ENCODE measurements around the gene BOD1. TPM values are rescaled to one million over a fixed set of nuclear protein-coding genes. Genes with fewer than 3 reads are reported as not detected.

Gene BOD1
- total RNA-seq, 1 experiment from 2014 or later: 70.9 TPM

DNA sequence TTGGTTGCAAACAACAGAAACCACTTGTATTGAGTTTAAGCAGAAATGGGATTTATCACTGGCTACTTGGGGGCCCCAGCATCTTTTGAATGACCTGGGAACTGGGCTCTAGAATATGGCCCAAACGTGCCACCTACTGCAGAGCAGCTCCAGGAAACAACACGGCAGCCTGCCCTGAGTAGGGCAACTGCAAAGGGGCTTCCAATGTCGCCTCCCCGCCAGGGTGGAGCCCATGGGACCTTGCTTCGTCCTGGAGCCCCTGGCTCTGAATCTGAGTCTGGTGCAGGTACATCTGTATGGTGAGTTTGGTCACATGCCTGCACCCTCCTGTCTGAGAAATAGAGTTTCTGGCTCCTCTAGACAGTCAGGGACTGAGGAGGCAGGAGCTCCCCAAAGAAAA is 38.6 kb downstream of the BOD1 start:
- CTCF ChIA-PET: no interaction called here
- H3K36me3 ChIP-seq (ENCODE audit: insufficient read depth, low read length, poor library complexity, severe bottlenecking): no peaks in the 10 kb centered on the region
- H3K4me3 ChIP-seq (ENCODE audit: low read depth, low read length, poor library complexity, severe bottlenecking): no peak overlapping the region
- DNase-seq (ENCODE audit: low spot score): no peak
- intact Hi-C loops (cut with micrococcal nuclease; ENCODE audit: unreplicated experiment): no loop called here
- no peak overlapping the region for H3K27ac ChIP-seq (ENCODE audit: low read depth, low read length, poor library complexity, severe bottlenecking)
- H3K4me1 ChIP-seq (ENCODE audit: insufficient read depth, low read length, poor library complexity, severe bottlenecking): no peaks in the 10 kb centered on the region
- POLR2A ChIA-PET (ENCODE audit: low non-redundant PET): no interaction called here
- no peaks in the 10 kb centered on the region for H3K27me3 ChIP-seq (replicated peaks; ENCODE audit: insufficient read depth, low read depth, low read length, poor library complexity)
- BruUV-seq (replicated peaks): no TSS peak
- no peak for TF ChIP-seq EZH2 (IDR thresholded peaks at IDR 0.05; ENCODE audit: borderline replicate concordance, low read depth, low read length, poor library complexity, severe bottlenecking)
- TF ChIP-seq, protein P1, sequence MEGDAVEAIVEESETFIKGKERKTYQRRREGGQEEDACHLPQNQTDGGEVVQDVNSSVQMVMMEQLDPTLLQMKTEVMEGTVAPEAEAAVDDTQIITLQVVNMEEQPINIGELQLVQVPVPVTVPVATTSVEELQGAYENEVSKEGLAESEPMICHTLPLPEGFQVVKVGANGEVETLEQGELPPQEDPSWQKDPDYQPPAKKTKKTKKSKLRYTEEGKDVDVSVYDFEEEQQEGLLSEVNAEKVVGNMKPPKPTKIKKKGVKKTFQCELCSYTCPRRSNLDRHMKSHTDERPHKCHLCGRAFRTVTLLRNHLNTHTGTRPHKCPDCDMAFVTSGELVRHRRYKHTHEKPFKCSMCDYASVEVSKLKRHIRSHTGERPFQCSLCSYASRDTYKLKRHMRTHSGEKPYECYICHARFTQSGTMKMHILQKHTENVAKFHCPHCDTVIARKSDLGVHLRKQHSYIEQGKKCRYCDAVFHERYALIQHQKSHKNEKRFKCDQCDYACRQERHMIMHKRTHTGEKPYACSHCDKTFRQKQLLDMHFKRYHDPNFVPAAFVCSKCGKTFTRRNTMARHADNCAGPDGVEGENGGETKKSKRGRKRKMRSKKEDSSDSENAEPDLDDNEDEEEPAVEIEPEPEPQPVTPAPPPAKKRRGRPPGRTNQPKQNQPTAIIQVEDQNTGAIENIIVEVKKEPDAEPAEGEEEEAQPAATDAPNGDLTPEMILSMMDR (conservative IDR thresholded peaks at IDR 0.05; ENCODE audit: low read depth, low read length): no peak
- H3K9me3 ChIP-seq (ENCODE audit: low read depth, low read length, poor library complexity, severe bottlenecking): no peaks in the 10 kb centered on the region

- H3K27me3 ChIP-seq (replicated peaks; ENCODE audit: insufficient read depth, low read depth, low read length, poor library complexity): no peaks in the 10 kb centered on the region
- intact Hi-C loops (cut with micrococcal nuclease; ENCODE audit: unreplicated experiment): no loop called here
- H3K27ac ChIP-seq (ENCODE audit: low read depth, low read length, poor library complexity, severe bottlenecking): no peak overlapping the region
- ChIA-PET POLR2A (ENCODE audit: low non-redundant PET) (no interaction called here), CTCF (no interaction called here)
- BruUV-seq (replicated peaks): no TSS peak
- H3K36me3 ChIP-seq (ENCODE audit: insufficient read depth, low read length, poor library complexity, severe bottlenecking): no peaks in the 10 kb centered on the region
- no peak overlapping the region for H3K4me3 ChIP-seq (ENCODE audit: low read depth, low read length, poor library complexity, severe bottlenecking)
- H3K9me3 ChIP-seq (ENCODE audit: low read depth, low read length, poor library complexity, severe bottlenecking): no peaks in the 10 kb centered on the region
- no peaks in the 10 kb centered on the region for H3K4me1 ChIP-seq (ENCODE audit: insufficient read depth, low read length, poor library complexity, severe bottlenecking)
- TF ChIP-seq, protein P1 (conservative IDR thresholded peaks at IDR 0.05; ENCODE audit: low read depth, low read length): no peak
- no peak for TF ChIP-seq EZH2 (IDR thresholded peaks at IDR 0.05; ENCODE audit: borderline replicate concordance, low read depth, low read length, poor library complexity, severe bottlenecking)
- no peak for DNase-seq (ENCODE audit: low spot score)
Observed at GRCh38 chr5:173577166-173577565, 39.3 kb downstream of the BOD1 start.

DNA sequence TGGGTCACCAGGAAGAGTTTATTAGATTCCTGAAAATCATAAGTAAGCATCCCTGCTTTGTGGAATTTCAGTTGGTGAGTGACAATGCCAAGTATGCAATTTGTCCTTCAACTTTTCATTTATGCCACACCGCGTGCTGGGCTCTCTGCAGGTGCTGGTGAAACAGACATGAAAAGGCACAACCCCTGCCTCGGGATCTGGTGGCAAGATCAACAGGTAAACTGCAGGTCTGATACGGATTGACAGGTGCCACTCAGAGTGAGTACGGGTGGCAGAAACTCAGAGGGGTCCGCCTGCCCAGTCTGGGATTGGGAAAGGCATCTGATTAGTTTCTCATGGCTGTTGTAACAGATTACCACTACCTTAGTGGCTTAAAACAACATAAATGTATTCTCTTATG is 40.5 kb downstream of the BOD1 start:
- intact Hi-C loops (cut with micrococcal nuclease; ENCODE audit: unreplicated experiment): no loop called here
- DNase-seq (ENCODE audit: low spot score): no peak
- BruUV-seq (replicated peaks): no TSS peak
- no peak overlapping the region for H3K4me3 ChIP-seq (ENCODE audit: low read depth, low read length, poor library complexity, severe bottlenecking)
- no peaks in the 10 kb centered on the region for H3K36me3 ChIP-seq (ENCODE audit: insufficient read depth, low read length, poor library complexity, severe bottlenecking)
- POLR2A ChIA-PET (ENCODE audit: low non-redundant PET): no interaction called here
- H3K27me3 ChIP-seq (replicated peaks; ENCODE audit: insufficient read depth, low read depth, low read length, poor library complexity): no peaks in the 10 kb centered on the region
- no peaks in the 10 kb centered on the region for H3K9me3 ChIP-seq (ENCODE audit: low read depth, low read length, poor library complexity, severe bottlenecking)
- TF ChIP-seq EZH2 (IDR thresholded peaks at IDR 0.05; ENCODE audit: borderline replicate concordance, low read depth, low read length, poor library complexity, severe bottlenecking): no peak
- TF ChIP-seq, protein P1 (conservative IDR thresholded peaks at IDR 0.05; ENCODE audit: low read depth, low read length): no peak
- H3K27ac ChIP-seq (ENCODE audit: low read depth, low read length, poor library complexity, severe bottlenecking): no peak overlapping the region
- CTCF ChIA-PET: no interaction called here
- H3K4me1 ChIP-seq (ENCODE audit: insufficient read depth, low read length, poor library complexity, severe bottlenecking): no peaks in the 10 kb centered on the region

Data from A673 (cell line).